ENCODE measurements around the gene FRY.
A peak's percentile ranks its signal among the peaks of the same experiment; 100 is the strongest.

The FRY gene

DNA sequence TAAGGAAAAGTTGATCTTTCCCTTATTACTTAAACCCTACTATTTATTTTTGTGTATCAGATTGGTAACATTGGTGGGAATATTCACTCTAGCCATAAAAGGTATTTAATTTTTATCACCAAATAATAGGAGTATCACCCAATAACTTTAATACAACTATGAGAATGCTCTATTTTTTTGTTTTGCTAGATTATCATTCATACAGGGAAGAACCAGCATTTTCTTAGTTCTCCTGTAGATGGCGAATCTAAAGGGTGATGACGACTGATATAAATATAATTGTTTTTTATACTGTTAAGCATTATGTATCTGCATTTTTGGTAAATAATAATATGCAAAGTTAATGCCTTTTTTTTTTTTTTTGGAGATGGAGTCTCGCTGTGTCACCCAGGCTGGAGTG lies 7.9 kb upstream of the FRY start:
- TF ChIP-seq EZH2phosphoT487 (IDR thresholded peaks at IDR 0.05; ENCODE audit: borderline replicate concordance): no peak
- TF ChIP-seq, protein P1, sequence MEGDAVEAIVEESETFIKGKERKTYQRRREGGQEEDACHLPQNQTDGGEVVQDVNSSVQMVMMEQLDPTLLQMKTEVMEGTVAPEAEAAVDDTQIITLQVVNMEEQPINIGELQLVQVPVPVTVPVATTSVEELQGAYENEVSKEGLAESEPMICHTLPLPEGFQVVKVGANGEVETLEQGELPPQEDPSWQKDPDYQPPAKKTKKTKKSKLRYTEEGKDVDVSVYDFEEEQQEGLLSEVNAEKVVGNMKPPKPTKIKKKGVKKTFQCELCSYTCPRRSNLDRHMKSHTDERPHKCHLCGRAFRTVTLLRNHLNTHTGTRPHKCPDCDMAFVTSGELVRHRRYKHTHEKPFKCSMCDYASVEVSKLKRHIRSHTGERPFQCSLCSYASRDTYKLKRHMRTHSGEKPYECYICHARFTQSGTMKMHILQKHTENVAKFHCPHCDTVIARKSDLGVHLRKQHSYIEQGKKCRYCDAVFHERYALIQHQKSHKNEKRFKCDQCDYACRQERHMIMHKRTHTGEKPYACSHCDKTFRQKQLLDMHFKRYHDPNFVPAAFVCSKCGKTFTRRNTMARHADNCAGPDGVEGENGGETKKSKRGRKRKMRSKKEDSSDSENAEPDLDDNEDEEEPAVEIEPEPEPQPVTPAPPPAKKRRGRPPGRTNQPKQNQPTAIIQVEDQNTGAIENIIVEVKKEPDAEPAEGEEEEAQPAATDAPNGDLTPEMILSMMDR (conservative IDR thresholded peaks at IDR 0.05; ENCODE audit: low read length): peak; percentile 47
- Histone ChIP-seq H3F3A (ENCODE audit: low read depth) (no peaks in the 10 kb centered on the region), H3K27me3 (ENCODE audit: insufficient read depth, low read length, poor library complexity, severe bottlenecking) (no peaks in the 10 kb centered on the region), H3K36me3 (ENCODE audit: insufficient read depth, low read length) (no peaks in the 10 kb centered on the region), H3K4me2 (ENCODE audit: low read depth, low read length, poor library complexity, severe bottlenecking) (no peak overlapping the region), H3K4me1 (ENCODE audit: insufficient read depth, low read length, poor library complexity, severe bottlenecking) (no peaks in the 10 kb centered on the region), H2AFZ (ENCODE audit: low read length) (no peak overlapping the region), H4K20me1 (ENCODE audit: insufficient read depth, low read length, poor library complexity, severe bottlenecking) (no peaks in the 10 kb centered on the region), H3K9ac (ENCODE audit: low read depth, low read length, poor library complexity, severe bottlenecking) (no peak overlapping the region), H3K9me2 (replicated peaks; ENCODE audit: low read depth, low read length) (no peaks in the 10 kb centered on the region), H3K9me3 (ENCODE audit: insufficient read depth, low read depth, low read length) (no peaks in the 10 kb centered on the region), H3K4me3 (ENCODE audit: low read length, poor library complexity, severe bottlenecking) (no peak overlapping the region), H3K79me2 (ENCODE audit: insufficient read depth, low read length) (no peaks in the 10 kb centered on the region)

DNA sequence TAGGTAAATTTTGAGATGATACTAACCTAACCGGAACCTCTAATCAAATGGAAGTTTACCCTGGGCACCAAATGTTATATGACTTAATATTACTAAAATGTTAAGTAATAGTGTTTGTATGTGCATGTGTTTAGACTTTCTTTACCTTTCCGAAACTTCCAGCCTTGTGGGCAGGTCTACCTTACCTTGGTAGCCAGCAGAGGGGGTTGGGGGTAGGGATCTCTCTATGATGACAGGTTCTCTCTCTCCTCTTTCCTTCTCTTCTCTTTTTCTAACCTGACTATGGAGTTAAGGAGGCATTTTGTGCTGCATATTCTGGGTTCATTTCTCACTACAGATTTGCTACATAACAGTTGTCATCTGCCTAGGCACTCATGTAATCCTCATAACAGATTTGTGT lies 6.8 kb upstream of the FRY start:
- Histone ChIP-seq H2AFZ (ENCODE audit: low read length) (no peak overlapping the region), H3K27me3 (ENCODE audit: insufficient read depth, low read length, poor library complexity, severe bottlenecking) (no peaks in the 10 kb centered on the region), H3K9ac (ENCODE audit: low read depth, low read length, poor library complexity, severe bottlenecking) (no peak overlapping the region), H3K9me3 (ENCODE audit: insufficient read depth, low read depth, low read length) (no peaks in the 10 kb centered on the region), H3K79me2 (ENCODE audit: insufficient read depth, low read length) (no peaks in the 10 kb centered on the region), H3K4me1 (ENCODE audit: insufficient read depth, low read length, poor library complexity, severe bottlenecking) (no peaks in the 10 kb centered on the region), H3K36me3 (ENCODE audit: insufficient read depth, low read length) (no peaks in the 10 kb centered on the region), H3K4me2 (ENCODE audit: low read depth, low read length, poor library complexity, severe bottlenecking) (no peak overlapping the region), H3F3A (ENCODE audit: low read depth) (no peaks in the 10 kb centered on the region), H3K4me3 (ENCODE audit: low read length, poor library complexity, severe bottlenecking) (no peak overlapping the region), H3K9me2 (replicated peaks; ENCODE audit: low read depth, low read length) (no peaks in the 10 kb centered on the region), H4K20me1 (ENCODE audit: insufficient read depth, low read length, poor library complexity, severe bottlenecking) (no peaks in the 10 kb centered on the region)
- TF ChIP-seq, protein P1 (conservative IDR thresholded peaks at IDR 0.05; ENCODE audit: low read length): no peak
- no peak for TF ChIP-seq EZH2phosphoT487 (IDR thresholded peaks at IDR 0.05; ENCODE audit: borderline replicate concordance)

DNA sequence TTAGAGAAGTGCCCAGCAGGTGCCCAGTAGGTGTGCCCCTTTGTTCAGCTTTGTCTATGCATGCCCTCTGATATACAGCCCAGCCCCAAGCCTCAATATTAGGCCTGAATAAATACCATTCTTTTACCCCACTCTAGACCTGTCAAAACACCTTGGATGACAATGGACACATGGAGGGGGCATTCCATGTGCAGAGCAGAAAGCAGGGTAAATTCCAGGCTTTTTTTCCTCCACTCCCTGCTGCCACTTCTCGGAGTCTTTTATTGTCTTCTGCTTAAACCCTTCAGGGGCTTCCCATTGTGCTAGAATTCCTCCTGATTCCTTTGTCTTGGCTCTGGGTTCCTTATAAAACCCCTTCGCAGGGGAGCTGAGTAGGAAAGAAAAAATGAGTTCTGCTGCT lies 5.8 kb upstream of the FRY start:
- Histone ChIP-seq H3K36me3 (ENCODE audit: insufficient read depth, low read length) (no peaks in the 10 kb centered on the region), H3F3A (ENCODE audit: low read depth) (no peaks in the 10 kb centered on the region), H3K9me3 (ENCODE audit: insufficient read depth, low read depth, low read length) (no peaks in the 10 kb centered on the region), H3K4me1 (ENCODE audit: insufficient read depth, low read length, poor library complexity, severe bottlenecking) (no peaks in the 10 kb centered on the region), H3K9me2 (replicated peaks; ENCODE audit: low read depth, low read length) (no peaks in the 10 kb centered on the region), H4K20me1 (ENCODE audit: insufficient read depth, low read length, poor library complexity, severe bottlenecking) (no peaks in the 10 kb centered on the region), H3K79me2 (ENCODE audit: insufficient read depth, low read length) (no peaks in the 10 kb centered on the region), H2AFZ (ENCODE audit: low read length) (no peak overlapping the region), H3K27me3 (ENCODE audit: insufficient read depth, low read length, poor library complexity, severe bottlenecking) (no peaks in the 10 kb centered on the region), H3K4me3 (ENCODE audit: low read length, poor library complexity, severe bottlenecking) (no peak overlapping the region), H3K4me2 (ENCODE audit: low read depth, low read length, poor library complexity, severe bottlenecking) (no peak overlapping the region), H3K9ac (ENCODE audit: low read depth, low read length, poor library complexity, severe bottlenecking) (no peak overlapping the region)
- no peak for TF ChIP-seq EZH2phosphoT487 (IDR thresholded peaks at IDR 0.05; ENCODE audit: borderline replicate concordance)
- TF ChIP-seq, protein P1 (conservative IDR thresholded peaks at IDR 0.05; ENCODE audit: low read length): no peak
